ENCODE data around the gene ZBTB11. TPM values are rescaled to one million over a fixed set of nuclear protein-coding genes. Genes with fewer than 3 reads are reported as not detected.
"Not testable (repeated sequence)": the region's sequence is repeated elsewhere in the genome, so short reads cannot be mapped to it uniquely, and the experiment has no call there.

Gene ZBTB11
- total and polyA plus RNA-seq, 2 of the 13 experiments (the other 11 are each of a cell fraction or from before 2014, with no cell fraction given): 5.9 to 18.1 TPM

- TF ChIP-seq PBX3 (CRISPR knock-in tag; IDR thresholded peaks at IDR 0.05; ENCODE audit: borderline replicate concordance) (no peak), MBNL3 (CRISPR knock-in tag; conservative IDR thresholded peaks at IDR 0.05) (no peak), ZHX2 (IDR thresholded peaks at IDR 0.05; ENCODE audit: low read depth) (no peak), ZHX2 (CRISPR knock-in tag; IDR thresholded peaks at IDR 0.05; ENCODE audit: borderline replicate concordance) (no peak)
These were observed 61.4 kb downstream of the ZBTB11 start (continued) for GRCh38 chr3:101615525-101615924.

GRCh38 chr3:101613014-101613413, 63.9 kb downstream of the ZBTB11 start:
- H3K36me3 ChIP-seq (replicated peaks in 1 of 2; ENCODE audit: control insufficient read depth in 1 of 2, insufficient read depth in 2 of 2, low read length in 2 of 2); H2AFZ ChIP-seq (ENCODE audit: low read length); H3K9me3 ChIP-seq (ENCODE audit: low read length); H3K4me3 ChIP-seq (replicated peaks in 1 of 3; ENCODE audit: insufficient read depth in 1 of 3, low read depth in 2 of 3, low read length in 3 of 3); BruUV-seq (replicated peaks); H3K27me3 ChIP-seq (ENCODE audit: control insufficient read depth in 1 of 2, insufficient read depth in 2 of 2, low read length in 2 of 2); H3K9ac ChIP-seq (ENCODE audit: insufficient read depth, low read depth, low read length); in situ Hi-C loops (cut with HindIII; ENCODE audit: extremely low pct_ligation_motif_present, low pct_unique_long_range_greater_than_20kb); CTCF ChIA-PET (ENCODE audit: low intra/inter-chr PET ratio, low total read pairs); H4K20me1 ChIP-seq (ENCODE audit: insufficient read depth, low read length); H3K4me2 ChIP-seq (ENCODE audit: low read depth, low read length); H3K79me2 ChIP-seq (ENCODE audit: insufficient read depth, low read length); TF ChIP-seq SOX6, SOX13 (IDR thresholded peaks at IDR 0.05): not testable (repeated sequence)
- POLR2A ChIA-PET: interaction anchor here (1.3 kb wide), 1 partner anchor 39 kb away, joined by 3 read pairs; the partner anchor contains the start of gene PCNP
- intact Hi-C loops (cut with micrococcal nuclease; ENCODE audit: unreplicated experiment): loop anchor here (2.0 kb wide), 1 partner anchor 20 kb away; no protein-coding TSS in a partner anchor
- Histone ChIP-seq H3K27ac (ENCODE audit: extremely low read length, insufficient read depth, low read length) (peak overlapping the region; percentile 37), H3K4me1 (ENCODE audit: insufficient read depth, low read length) (peaks cover 17% of the 10 kb centered on the region)
- 30% methylated on average over 8 of the region's 9 CpGs for WGBS (ENCODE audit: low lambda C conversion rate)
- DNase-seq (ENCODE audit: low spot score): peak; percentile 29
- peak; percentile 70 for ATAC-seq
- peak; percentile 74 for FAIRE-seq
- peak; percentile 24; the same call in 1 of the 2 replicates for TF ChIP-seq SOX6 (CRISPR knock-in tag; IDR thresholded peaks at IDR 0.05)
- 0 out of 2 replicates have a peak, but pooled peaks have one; percentile 26 for TF ChIP-seq POGZ (CRISPR knock-in tag; IDR thresholded peaks at IDR 0.05)
- TF ChIP-seq ZNF432 (CRISPR knock-in tag; IDR thresholded peaks at IDR 0.05; ENCODE audit: borderline replicate concordance): peak; percentile 86; the same call in 1 of the 2 replicates
- peak; percentile 76 for TF ChIP-seq ZFY (CRISPR knock-in tag; IDR thresholded peaks at IDR 0.05)
- 0 out of 2 replicates have a peak, but pooled peaks have one; percentile 11 for TF ChIP-seq SOX5 (CRISPR knock-in tag; IDR thresholded peaks at IDR 0.05; ENCODE audit: borderline replicate concordance)
- TF ChIP-seq HOMEZ (CRISPR knock-in tag; IDR thresholded peaks at IDR 0.05; ENCODE audit: low read depth): 0 out of 2 replicates have a peak, but pooled peaks have one; percentile 34
- TF ChIP-seq ZFX (CRISPR knock-in tag; IDR thresholded peaks at IDR 0.05; ENCODE audit: low read depth): peak; percentile 55
- TF ChIP-seq SOX13 (CRISPR knock-in tag; conservative IDR thresholded peaks at IDR 0.05 in 1 of 2, IDR thresholded peaks at IDR 0.05 in 1 of 2): peak in 1 of 2 experiments; percentile 20; a peak in 1 of 4 replicates
- peak; percentile 47; the same call in 1 of the 2 replicates for TF ChIP-seq CEBPB (IDR thresholded peaks at IDR 0.05; ENCODE audit: borderline replicate concordance, low read depth, low read length)
- TF ChIP-seq SAP130 (CRISPR knock-in tag; IDR thresholded peaks at IDR 0.05; ENCODE audit: low read depth): peak; percentile 14; the same call in 1 of the 2 replicates

All from HepG2 (cell line).